ENCODE measurements around the gene HEMGN. TPM values are rescaled to one million over a fixed set of nuclear protein-coding genes. Genes with fewer than 3 reads are reported as not detected.
A peak's percentile ranks its signal among the peaks of the same experiment; 100 is the strongest.

HEMGN gene
- total and polyA plus RNA-seq, 2 donors (not counting 1 experiment from before 2014, with no cell fraction given): 0.06 TPM; not detected in 1

GRCh38 chr9:97925497-97926334, 12.3 kb downstream of the HEMGN start:
- Histone ChIP-seq H3K9me3 (ENCODE audit: control extremely low read depth in 1 of 3, control insufficient read depth in 2 of 3, insufficient read depth in 1 of 3, low read length in 2 of 3) (no peaks in the 10 kb centered on the region), H3K27me3 (replicated peaks in 1 of 4; ENCODE audit: control extremely low read depth in 1 of 4, control insufficient read depth in 3 of 4, insufficient read depth in 4 of 4, low read length in 3 of 4) (no peaks in the 10 kb centered on the region), H3K79me2 (ENCODE audit: control insufficient read depth, insufficient read depth, low read length) (peaks cover 12% of the 10 kb centered on the region), H3K27ac (ENCODE audit: low read length in 2 of 2) (no peak overlapping the region), H3K4me3 (ENCODE audit: control extremely low read depth in 1 of 5, extremely low read depth in 1 of 5, insufficient read depth in 1 of 5, low read depth in 2 of 5, low read length in 4 of 5) (no peak overlapping the region), H3K36me3 (replicated peaks in 1 of 2; ENCODE audit: control extremely low read depth in 1 of 2, control insufficient read depth in 1 of 2, extremely low read depth in 1 of 2, insufficient read depth in 2 of 2, low read length in 1 of 2) (no peaks in the 10 kb centered on the region), H3K4me2 (replicated peaks; ENCODE audit: low read depth, low read length, poor library complexity, severe bottlenecking) (no peak overlapping the region), H3K9ac (ENCODE audit: low read length) (no peak overlapping the region), H4K20me1 (ENCODE audit: control insufficient read depth, insufficient read depth, low read length, poor library complexity, severe bottlenecking) (no peaks in the 10 kb centered on the region), H2AFZ (ENCODE audit: insufficient read depth, low read depth, low read length, poor library complexity, severe bottlenecking) (no peak overlapping the region), H3K4me1 (ENCODE audit: control insufficient read depth in 2 of 2, insufficient read depth in 2 of 2, low read length in 2 of 2) (peaks cover 23% of the 10 kb centered on the region in 2 donors)
- CTCF ChIA-PET: interaction anchor here (1.0 to 1.5 kb wide), 5 partner anchors 11 to 346 kb away, joined by 3 to 8 read pairs (median 5); no protein-coding TSS in a partner anchor
- H3K27me3 Mint-ChIP-seq: peaks cover 12% of the 10 kb centered on the region
- H3K9me3 Mint-ChIP-seq (ENCODE audit: insufficient read depth): no peaks in the 10 kb centered on the region
- H3K4me1 Mint-ChIP-seq: peaks cover 32% of the 10 kb centered on the region
- intact Hi-C loops (cut with micrococcal nuclease): no loop called here
- POLR2A ChIA-PET: no interaction called here
- no peak for TF ChIP-seq EZH2 (IDR thresholded peaks at IDR 0.05; ENCODE audit: borderline replicate concordance, insufficient read depth, low read depth, low read length, poor library complexity, severe bottlenecking)
- no peak for TF ChIP-seq CTCF (IDR thresholded peaks at IDR 0.05)
- no peak overlapping the region for H3K27ac Mint-ChIP-seq
- DNase-seq: no peak
- H3K4me3 Mint-ChIP-seq: no peak overlapping the region
- WGBS (ENCODE audit: insufficient coverage): 80% methylated on average over 1 of the region's 5 CpGs
- no peak for ATAC-seq (ENCODE audit: low read depth)

GRCh38 chr9:97924386-97924785, 13.6 kb downstream of the HEMGN start:
- Histone ChIP-seq H3K4me2 (replicated peaks; ENCODE audit: low read depth, low read length, poor library complexity, severe bottlenecking) (peak overlapping the region; percentile 82), H3K36me3 (replicated peaks in 1 of 2; ENCODE audit: control extremely low read depth in 1 of 2, control insufficient read depth in 1 of 2, extremely low read depth in 1 of 2, insufficient read depth in 2 of 2, low read length in 1 of 2) (no peaks in the 10 kb centered on the region), H3K9me3 (ENCODE audit: control extremely low read depth in 1 of 3, control insufficient read depth in 2 of 3, insufficient read depth in 1 of 3, low read length in 2 of 3) (no peaks in the 10 kb centered on the region), H3K27ac (ENCODE audit: low read length in 2 of 2) (peak overlapping the region in 1 of 2 donors; percentile 99), H2AFZ (ENCODE audit: insufficient read depth, low read depth, low read length, poor library complexity, severe bottlenecking) (peak overlapping the region; percentile 51), H3K9ac (ENCODE audit: low read length) (no peak overlapping the region), H3K4me1 (ENCODE audit: control insufficient read depth in 2 of 2, insufficient read depth in 2 of 2, low read length in 2 of 2) (peaks cover 26 to 32% of the 10 kb centered on the region in 2 donors), H3K27me3 (replicated peaks in 1 of 4; ENCODE audit: control extremely low read depth in 1 of 4, control insufficient read depth in 3 of 4, insufficient read depth in 4 of 4, low read length in 3 of 4) (no peaks in the 10 kb centered on the region), H3K79me2 (ENCODE audit: control insufficient read depth, insufficient read depth, low read length) (peaks cover 22% of the 10 kb centered on the region), H3K4me3 (ENCODE audit: control extremely low read depth in 1 of 5, extremely low read depth in 1 of 5, insufficient read depth in 1 of 5, low read depth in 2 of 5, low read length in 4 of 5) (no peak overlapping the region), H4K20me1 (ENCODE audit: control insufficient read depth, insufficient read depth, low read length, poor library complexity, severe bottlenecking) (no peaks in the 10 kb centered on the region)
- H3K27me3 Mint-ChIP-seq: peaks cover 3% of the 10 kb centered on the region
- TF ChIP-seq EZH2 (IDR thresholded peaks at IDR 0.05; ENCODE audit: borderline replicate concordance, insufficient read depth, low read depth, low read length, poor library complexity, severe bottlenecking): no peak
- no peak for TF ChIP-seq CTCF (IDR thresholded peaks at IDR 0.05)
- no peaks in the 10 kb centered on the region for H3K9me3 Mint-ChIP-seq (ENCODE audit: insufficient read depth)
- peak overlapping the region; percentile 92 for H3K27ac Mint-ChIP-seq
- peaks cover 45% of the 10 kb centered on the region for H3K4me1 Mint-ChIP-seq
- H3K4me3 Mint-ChIP-seq: no peak overlapping the region
- ChIA-PET POLR2A (no interaction called here), CTCF (interaction anchor here (0.7 to 4.1 kb wide), 26 partner anchors 8 to 339 kb away, joined by 3 to 50 read pairs (median 4); partner anchors contain the start of genes ANP32B, NANS and TBC1D2)
- no peak for ATAC-seq (ENCODE audit: low read depth)
- WGBS (ENCODE audit: insufficient coverage): 4% methylated on average over 3 of the region's 4 CpGs
- peak; percentile 52 for DNase-seq
- intact Hi-C loops (cut with micrococcal nuclease): loop anchor here (5.0 kb wide), 4 partner anchors 72 to 1507 kb away; partner anchors contain the start of genes FOXE1, TDRD7 and ZNF367
